H1 (cell line): ENCODE data around the gene GAB3. TPM values are rescaled to one million over a fixed set of nuclear protein-coding genes. Genes with fewer than 3 reads are reported as not detected.

Source experiments
- CTCF ChIA-PET: fragments of 300-600 bp; sonication (Branson Sonifier 250); formaldehyde crosslinking; loops from one replicate; lab custom pipeline; 2021; ENCODE audit not compliant: partially characterized antibody; lab: Charles Lee
- POLR2A ChIA-PET: fragments of 300-600 bp; sonication (Branson Sonifier 250); formaldehyde crosslinking; loops from one replicate; lab custom pipeline; 2021; ENCODE audit warnings: inconsistent platforms; ENCODE audit not compliant: partially characterized antibody; lab: Charles Lee
- DNase-seq, 2 experiments: peaks; one replicate each; pipeline versions ENCODE4 v3.0.0 to v3.0.0-alpha.2; 2010 to 2022; ENCODE audit warnings: low spot score in 2 of 2, low read depth in 1 of 2, mixed read lengths in 1 of 2
- FAIRE-seq: peaks from 2 replicates; lab custom pipeline; 2011; peaks lifted over from hg19 to GRCh38; lab: Jason Lieb, UNC
- H2AFZ ChIP-seq: 2 replicates; pipeline ENCODE4 v1.8.1; 2012; ENCODE audit warnings: low read length, inconsistent platforms
- H2AK5ac ChIP-seq: 2 replicates; pipeline ENCODE4 v1.6.1; 2013; ENCODE audit warnings: low read depth, low read length
- H2BK120ac ChIP-seq: replicated peaks from 2 replicates; pipeline ENCODE3; 2013; ENCODE audit warnings: low read depth, low read length, inconsistent platforms
- H2BK12ac ChIP-seq: 2 replicates; pipeline ENCODE4 v1.6.1; 2013; ENCODE audit warnings: low read depth, low read length
- H2BK15ac ChIP-seq: 2 replicates; pipeline ENCODE4 v1.6.1; 2013; ENCODE audit warnings: low read length
- H2BK20ac ChIP-seq: 2 replicates; pipeline ENCODE4 v1.6.1; 2013; ENCODE audit warnings: low read length
- H2BK5ac ChIP-seq: 2 replicates; pipeline ENCODE4 v1.6.1; 2013; ENCODE audit warnings: low read depth, low read length
- H3K14ac ChIP-seq: 2 replicates; pipeline ENCODE4 v1.6.1; 2013; ENCODE audit warnings: inconsistent platforms; ENCODE audit not compliant: insufficient read length
- H3K18ac ChIP-seq: 2 replicates; pipeline ENCODE4 v1.6.1; 2013; ENCODE audit warnings: low read length; ENCODE audit errors: extremely low read depth
- H3K23ac ChIP-seq: 2 replicates; pipeline ENCODE4 v1.6.1; 2013; ENCODE audit warnings: inconsistent platforms; ENCODE audit not compliant: insufficient read length
- H3K23me2 ChIP-seq: 2 replicates; pipeline ENCODE4 v1.6.1; 2013; ENCODE audit warnings: low read depth, low read length
- H3K27ac ChIP-seq: 2 replicates; pipeline ENCODE4 v1.6.1; 2011; ENCODE audit warnings: low read depth, low read length, inconsistent platforms
- H3K27me3 ChIP-seq, 4 experiments: replicated peaks in 1 of 4; 1 replicate in 1 of 4; 2 replicates in 3 of 4; pipeline versions ENCODE4 v1.6.1 to v1.8.1; 2011 to 2013; ENCODE audit warnings: low read length in 3 of 4, mild to moderate bottlenecking in 3 of 4, inconsistent platforms in 2 of 4, mixed read lengths in 2 of 4, moderate library complexity in 1 of 4; ENCODE audit not compliant: control insufficient read depth in 3 of 4, insufficient read depth in 3 of 4; ENCODE audit errors: extremely low read depth in 1 of 4
- H3K36me3 ChIP-seq, 4 experiments: 2 replicates each; pipeline versions ENCODE4 v1.6.1 to v1.8.1; 2011 to 2013; ENCODE audit warnings: mild to moderate bottlenecking in 4 of 4, low read length in 3 of 4, moderate library complexity in 2 of 4, control low read depth in 1 of 4, inconsistent platforms in 1 of 4; ENCODE audit not compliant: insufficient read depth in 4 of 4, control insufficient read depth in 2 of 4
- H3K4ac ChIP-seq: replicated peaks from 2 replicates; pipeline ENCODE3; 2013; ENCODE audit warnings: low read length, low read depth, mixed read lengths, inconsistent platforms; ENCODE audit not compliant: insufficient read length
- H3K4me1 ChIP-seq, 4 experiments: replicated peaks in 1 of 4; 1 replicate in 1 of 4; 2 replicates in 3 of 4; pipeline versions ENCODE4 v1.6.1 to v1.8.1; 2011 to 2013; ENCODE audit warnings: low read length in 3 of 4, inconsistent platforms in 2 of 4, mixed read lengths in 1 of 4; ENCODE audit not compliant: insufficient read depth in 4 of 4, control insufficient read depth in 3 of 4
- H3K4me2 ChIP-seq, 2 experiments: 2 replicates each; pipeline versions ENCODE4 v1.6.1 to v1.8.1; 2011 to 2013; ENCODE audit warnings: low read depth in 2 of 2, low read length in 2 of 2, control low read depth in 1 of 2, inconsistent platforms in 1 of 2, mild to moderate bottlenecking in 1 of 2; ENCODE audit not compliant: insufficient read depth in 1 of 2
- H3K4me3 ChIP-seq, 4 experiments: fragments of 200-600, 300-600 bp in 1 of 4; sonication (generic), shearing (Covaris generic), sonication (Bioruptor Twin) in 1 of 4; 2 replicates each; pipeline versions ENCODE4 v1.5.1 to v1.8.1; 2011 to 2016; ENCODE audit warnings: low read length in 4 of 4, low read depth in 3 of 4, control low read depth in 2 of 4, inconsistent platforms in 2 of 4, mild to moderate bottlenecking in 2 of 4, mixed read lengths in 1 of 4, moderate library complexity in 1 of 4; ENCODE audit not compliant: insufficient read depth in 2 of 4; ENCODE audit errors: extremely low read depth in 1 of 4
- H3K56ac ChIP-seq: replicated peaks from 2 replicates; pipeline ENCODE3; 2013; ENCODE audit warnings: low read depth, mild to moderate bottlenecking, mixed read lengths, low read length, inconsistent platforms; ENCODE audit not compliant: insufficient read length
- H3K79me1 ChIP-seq: 2 replicates; pipeline ENCODE4 v1.6.1; 2013; ENCODE audit warnings: low read depth, low read length, control low read depth
- H3K79me2 ChIP-seq, 2 experiments: 2 replicates each; pipeline versions ENCODE4 v1.6.1 to v1.8.1; 2012 to 2013; ENCODE audit warnings: low read length in 2 of 2, mild to moderate bottlenecking in 2 of 2, inconsistent platforms in 1 of 2; ENCODE audit not compliant: insufficient read depth in 2 of 2, control insufficient read depth in 1 of 2
- H3K9ac ChIP-seq, 4 experiments: replicated peaks in 1 of 4; 1 replicate in 1 of 4; 2 replicates in 3 of 4; pipeline versions ENCODE4 v1.6.1 to v1.8.1; 2011 to 2013; ENCODE audit warnings: low read depth in 3 of 4, low read length in 3 of 4, control low read depth in 2 of 4, mild to moderate bottlenecking in 2 of 4, moderate library complexity in 2 of 4, inconsistent platforms in 1 of 4; ENCODE audit errors: extremely low read depth in 1 of 4
- H3K9me3 ChIP-seq, 2 experiments: 2 replicates each; pipeline versions ENCODE4 v1.6.1 to v1.8.1; 2012 to 2013; ENCODE audit warnings: mild to moderate bottlenecking in 2 of 2, moderate library complexity in 2 of 2, control low read depth in 1 of 2, inconsistent platforms in 1 of 2, low read depth in 1 of 2, low read length in 1 of 2, mixed read lengths in 1 of 2; ENCODE audit not compliant: insufficient read depth in 2 of 2
- H4K20me1 ChIP-seq, 2 experiments: replicated peaks in 1 of 2; 2 replicates each; pipeline versions ENCODE3 to v1.8.1; 2011 to 2013; ENCODE audit warnings: inconsistent platforms in 2 of 2, low read length in 2 of 2, mild to moderate bottlenecking in 1 of 2; ENCODE audit not compliant: insufficient read depth in 2 of 2, control insufficient read depth in 1 of 2
- H4K5ac ChIP-seq: 2 replicates; pipeline ENCODE4 v1.6.1; 2013; ENCODE audit warnings: low read length, low read depth, mixed read lengths, inconsistent platforms; ENCODE audit not compliant: insufficient read length
- H4K8ac ChIP-seq: 2 replicates; pipeline ENCODE4 v1.8.0; 2013; ENCODE audit warnings: mild to moderate bottlenecking, moderate library complexity, low read length, inconsistent platforms; ENCODE audit not compliant: insufficient read depth; ENCODE audit errors: extremely low read depth
- H4K91ac ChIP-seq: replicated peaks from 2 replicates; pipeline ENCODE3; 2013; ENCODE audit warnings: low read length, mixed read lengths, inconsistent platforms; ENCODE audit not compliant: insufficient read length
- ASH2L ChIP-seq: fragments of 200-600, 300-600 bp; sonication (generic); IDR thresholded peaks from one replicate; pipeline ENCODE4 v1.7.1; 2017; ENCODE audit warnings: low read length
- TBP ChIP-seq: IDR thresholded peaks from 2 replicates; pipeline ENCODE4 v1.6.1; 2011; ENCODE audit warnings: low read depth, low read length, improper control_type of control experiment
- YY1 ChIP-seq: IDR thresholded peaks from 2 replicates; pipeline ENCODE4 v1.6.1; 2011; ENCODE audit warnings: low read depth, mild to moderate bottlenecking, low read length
- ZNF274 ChIP-seq: IDR thresholded peaks from 2 replicates; pipeline ENCODE4 v1.7.0; 2012; ENCODE audit warnings: low read length, borderline replicate concordance; ENCODE audit errors: extremely low read depth
- WGBS, 2 experiments: shearing (Covaris generic) in 1 of 2; methylation state at CpG; one replicate each; pipeline versions ENCODE4 v1.1.6 to v1.1.7; 2013 to 2015; ENCODE audit warnings: low lambda C conversion rate in 2 of 2, mixed read lengths in 2 of 2, inconsistent platforms in 1 of 2, low coverage in 1 of 2, missing lambda C conversion rate in 1 of 2; ENCODE audit not compliant: insufficient replicate concordance in 2 of 2, insufficient coverage in 1 of 2, insufficient read length in 1 of 2; ENCODE audit errors: extremely low coverage in 1 of 2, missing lambda C conversion rate in 1 of 2; 5-methylcytosine and 5-hydroxymethylcytosine counted together
- polyA plus RNA-seq, 7 experiments: library from polyadenylated mRNA; depleted of rRNA in 3 of 7; stranded (reverse) in 5 of 7; unstranded in 2 of 7; fragments of >200 nt in 5 of 7; fragments of 200-250 nt in 2 of 7; gene quantifications; 1 replicate in 5 of 7; 2 replicates in 1 of 7; 4 replicates in 1 of 7; pipeline versions ENCODE4 v1.2.1 to v1.2.3, GENCODE V29; 2011 to 2013; ENCODE audit warnings: missing spikeins in 2 of 7, mixed read lengths in 2 of 7
- total RNA-seq: library from RNA; stranded (reverse); fragmentation: NEBNext Ultra II Directional; extraction: Animal tissue kit (Norgen Biotek cat#: 25700); gene quantifications from 2 replicates; pipeline ENCODE4 v1.2.1, GENCODE V29; 2021

The GAB3 gene
- total and polyA plus RNA-seq, 2 of the 8 experiments (the other 6 are each of a cell fraction or from before 2014, with no cell fraction given) = 0.48 to 1.2 TPM

DNA sequence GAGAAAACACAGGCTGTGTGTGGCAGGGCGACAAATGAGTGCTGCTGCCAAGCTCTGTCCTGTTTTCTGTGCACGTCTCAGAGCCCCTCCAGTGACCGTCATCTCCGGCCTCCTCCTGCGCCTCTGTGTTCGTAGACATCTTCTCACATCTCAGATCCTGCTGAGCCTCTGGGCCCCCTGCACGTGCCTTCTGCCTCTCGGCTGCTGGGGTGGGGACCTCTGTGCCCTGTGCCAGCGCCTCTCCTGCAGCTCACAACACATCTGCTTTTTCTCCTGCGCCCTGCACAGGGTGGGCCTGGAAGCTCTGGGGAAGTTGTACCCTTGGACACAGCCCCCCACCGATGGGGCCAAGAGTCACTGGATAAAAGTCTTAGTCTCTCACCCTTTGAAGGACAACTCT, 95.1 kb downstream of the GAB3 start:
- H3K18ac ChIP-seq = no peak overlapping the region
- TF ChIP-seq YY1 (no peak), TBP (no peak), ZNF274 (no peak), ASH2L (no peak)
- no peak overlapping the region for H2BK120ac ChIP-seq
- no peaks in the 10 kb centered on the region for H3K23me2 ChIP-seq
- H2AFZ ChIP-seq = no peak overlapping the region
- H3K4me3 ChIP-seq = no peak overlapping the region
- no peak overlapping the region for H4K91ac ChIP-seq
- H4K5ac ChIP-seq = no peak overlapping the region
- ChIA-PET POLR2A (no interaction called here), CTCF (no interaction called here)
- no peak overlapping the region for H3K4me2 ChIP-seq
- no peak overlapping the region for H3K27ac ChIP-seq
- no peak for FAIRE-seq
- no peak overlapping the region for H2BK20ac ChIP-seq
- H2AK5ac ChIP-seq = no peak overlapping the region
- H3K4me1 ChIP-seq = no peaks in the 10 kb centered on the region
- 86% methylated on average over 5 of the region's 11 CpGs; no CpG with 5 or more reads in 1 of the 2 experiments for WGBS, 2 experiments
- no peak overlapping the region for H2BK5ac ChIP-seq
- H3K79me2 ChIP-seq = no peaks in the 10 kb centered on the region
- DNase-seq = no peak
- no peaks in the 10 kb centered on the region for H3K79me1 ChIP-seq
- no peaks in the 10 kb centered on the region for H3K36me3 ChIP-seq
- no peak overlapping the region for H2BK12ac ChIP-seq
- no peak overlapping the region for H3K56ac ChIP-seq
- no peaks in the 10 kb centered on the region for H3K27me3 ChIP-seq
- no peak overlapping the region for H3K4ac ChIP-seq
- H3K14ac ChIP-seq = no peak overlapping the region
- H3K23ac ChIP-seq = no peak overlapping the region
- no peak overlapping the region for H2BK15ac ChIP-seq
- H4K8ac ChIP-seq = no peak overlapping the region; the same call in 1 of the 2 replicates
- H3K9ac ChIP-seq = no peak overlapping the region
- H3K9me3 ChIP-seq = no peaks in the 10 kb centered on the region
- no peaks in the 10 kb centered on the region for H4K20me1 ChIP-seq
